Measurements from ENCODE around the gene CSNK1G1. TPM values are rescaled to one million over a fixed set of nuclear protein-coding genes. Genes with fewer than 3 reads are reported as not detected.

CSNK1G1 gene
- polyA plus RNA-seq, 4 donors: 2.5 to 12.3 (median 4.0) TPM

DNA sequence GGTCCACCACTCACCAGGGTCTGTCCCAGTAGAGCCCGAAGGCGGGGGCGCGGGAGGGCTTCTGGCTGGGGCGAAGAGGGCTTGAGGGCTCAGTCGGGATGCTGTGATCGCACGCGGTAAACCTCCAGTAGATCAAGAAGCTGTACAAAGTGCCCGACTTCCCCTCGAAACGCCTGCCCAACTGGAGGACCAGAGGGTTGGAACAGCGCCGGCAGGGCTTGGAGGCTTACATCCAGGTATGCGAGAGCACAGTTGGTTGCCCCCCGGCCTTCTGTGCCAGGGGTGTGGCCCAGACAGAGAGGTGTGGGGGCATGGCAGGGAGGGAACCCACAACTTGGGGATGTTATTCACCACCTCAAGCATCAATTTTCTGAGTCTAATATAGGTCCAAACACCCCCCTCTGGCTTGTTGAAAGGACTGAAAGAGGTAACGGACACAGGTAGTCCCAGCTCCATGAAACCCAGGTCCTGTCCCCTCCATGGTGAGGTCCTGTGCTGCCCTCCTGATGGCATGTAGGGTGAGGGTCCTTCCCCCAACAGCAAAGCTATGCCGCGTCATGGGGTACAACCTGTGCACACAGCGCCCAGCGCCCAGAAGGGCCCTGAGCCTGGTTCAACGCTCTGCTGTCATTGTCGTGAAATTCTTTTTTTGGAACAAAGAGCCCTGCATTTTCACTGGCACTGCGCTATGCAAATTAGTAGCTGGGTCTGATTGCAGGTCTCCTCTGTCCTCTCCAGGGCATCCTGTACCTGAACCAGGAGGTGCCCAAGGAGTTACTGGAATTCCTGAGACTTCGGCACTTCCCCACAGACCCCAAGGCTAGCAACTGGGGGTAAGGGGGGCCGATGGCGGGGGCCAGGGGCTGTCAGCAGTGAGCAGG, 203.2 kb downstream of the CSNK1G1 start:
- peaks cover 15 to 39% (median 18%) of the 10 kb centered on the region in 3 donors for H3K36me3 ChIP-seq (ENCODE audit: control insufficient read depth in 3 of 3, insufficient read depth in 2 of 3, low read depth in 1 of 3, low read length in 3 of 3)
- H3K27ac ChIP-seq (ENCODE audit: low read depth in 1 of 3, low read length in 2 of 3): no peak overlapping the region
- FAIRE-seq (no peak), DNase-seq (peak in 1 of 2 donors; percentile 22)
- 22% methylated on average over 27 of the region's 27 CpGs for WGBS, 3 donors
- H3K9me3 ChIP-seq (ENCODE audit: control insufficient read depth in 2 of 2, insufficient read depth in 1 of 2, low read depth in 1 of 2, low read length in 1 of 2): no peaks in the 10 kb centered on the region
- peaks cover 0 to 21% (median 4%) of the 10 kb centered on the region in 3 donors for H3K27me3 ChIP-seq (ENCODE audit: control insufficient read depth in 3 of 3, insufficient read depth in 3 of 3, low read length in 3 of 3)
- H3K4me1 ChIP-seq (ENCODE audit: control insufficient read depth in 3 of 3, insufficient read depth in 2 of 3, low read depth in 1 of 3, low read length in 2 of 3): peaks cover 0 to 18% (median 0%) of the 10 kb centered on the region in 3 donors
- peak overlapping the region; percentile 9 to 60 (median 34) for H3K4me3 ChIP-seq (ENCODE audit: low read depth in 1 of 3, low read length in 3 of 3)

DNA sequence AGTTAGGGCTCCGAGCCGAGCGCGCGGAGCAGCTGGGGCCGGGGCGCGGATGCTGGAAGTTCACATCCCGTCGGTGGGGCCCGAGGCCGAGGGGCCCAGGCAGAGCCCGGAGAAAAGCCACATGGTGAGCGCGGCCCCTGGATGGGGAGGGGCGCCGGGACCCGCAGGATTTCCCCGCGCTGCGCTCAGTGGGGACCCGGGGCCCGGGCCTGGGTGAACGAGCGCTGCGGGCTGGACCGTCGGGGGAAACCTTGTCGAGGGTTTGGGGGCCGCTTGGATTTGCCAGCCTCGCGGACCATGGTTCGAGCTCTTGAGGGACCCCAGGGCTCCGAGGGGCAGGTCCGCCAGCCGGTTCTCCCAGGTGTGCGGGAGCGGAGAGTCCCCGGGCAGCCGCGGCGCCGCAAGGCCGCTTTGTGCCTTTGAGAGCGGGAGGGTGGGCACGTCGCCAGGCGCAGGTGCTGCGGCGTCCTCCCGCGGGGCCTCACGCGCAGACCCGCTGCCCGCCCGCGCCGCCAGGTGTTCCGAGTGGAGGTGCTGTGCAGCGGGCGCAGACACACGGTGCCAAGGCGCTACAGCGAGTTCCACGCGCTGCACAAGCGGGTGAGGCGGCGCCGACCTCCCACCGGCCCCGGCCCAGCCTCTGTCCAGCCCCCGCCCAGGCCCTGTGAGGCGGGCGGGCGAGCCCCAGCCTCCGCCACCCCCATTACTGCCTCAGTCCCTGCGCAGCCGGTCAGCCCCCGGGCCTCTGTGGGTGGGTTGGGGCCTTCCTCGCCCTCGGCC, 204.1 kb downstream of the CSNK1G1 start, which contains the start of gene SNX22:
SNX22 (plus strand) TSS at position 5 of the 780 bp plus-strand sequence; CDS start at position 50, 45 bp downstream.
- Histone ChIP-seq H3K27me3 (ENCODE audit: control insufficient read depth in 3 of 3, insufficient read depth in 3 of 3, low read length in 3 of 3) (peaks cover 0 to 21% (median 4%) of the 10 kb centered on the region in 3 donors), H3K36me3 (ENCODE audit: control insufficient read depth in 3 of 3, insufficient read depth in 2 of 3, low read depth in 1 of 3, low read length in 3 of 3) (peaks cover 8 to 33% (median 12%) of the 10 kb centered on the region in 3 donors), H3K27ac (ENCODE audit: low read depth in 1 of 3, low read length in 2 of 3) (no peak within 1 kb of the TSS), H3K4me1 (ENCODE audit: control insufficient read depth in 3 of 3, insufficient read depth in 2 of 3, low read depth in 1 of 3, low read length in 2 of 3) (peaks cover 0 to 22% (median 0%) of the 10 kb centered on the region in 3 donors), H3K4me3 (ENCODE audit: low read depth in 1 of 3, low read length in 3 of 3) (peak within 1 kb of the TSS; percentile 38 to 60 (median 46)), H3K9me3 (ENCODE audit: control insufficient read depth in 2 of 2, insufficient read depth in 1 of 2, low read depth in 1 of 2, low read length in 1 of 2) (no peaks in the 10 kb centered on the region)
- peak in 1 of 2 donors; percentile 53 for DNase-seq
- FAIRE-seq: no peak
- 0 to 1% (median 1%) methylated on average over 61 to 83 of the region's 83 CpGs for WGBS, 3 donors

DNA sequence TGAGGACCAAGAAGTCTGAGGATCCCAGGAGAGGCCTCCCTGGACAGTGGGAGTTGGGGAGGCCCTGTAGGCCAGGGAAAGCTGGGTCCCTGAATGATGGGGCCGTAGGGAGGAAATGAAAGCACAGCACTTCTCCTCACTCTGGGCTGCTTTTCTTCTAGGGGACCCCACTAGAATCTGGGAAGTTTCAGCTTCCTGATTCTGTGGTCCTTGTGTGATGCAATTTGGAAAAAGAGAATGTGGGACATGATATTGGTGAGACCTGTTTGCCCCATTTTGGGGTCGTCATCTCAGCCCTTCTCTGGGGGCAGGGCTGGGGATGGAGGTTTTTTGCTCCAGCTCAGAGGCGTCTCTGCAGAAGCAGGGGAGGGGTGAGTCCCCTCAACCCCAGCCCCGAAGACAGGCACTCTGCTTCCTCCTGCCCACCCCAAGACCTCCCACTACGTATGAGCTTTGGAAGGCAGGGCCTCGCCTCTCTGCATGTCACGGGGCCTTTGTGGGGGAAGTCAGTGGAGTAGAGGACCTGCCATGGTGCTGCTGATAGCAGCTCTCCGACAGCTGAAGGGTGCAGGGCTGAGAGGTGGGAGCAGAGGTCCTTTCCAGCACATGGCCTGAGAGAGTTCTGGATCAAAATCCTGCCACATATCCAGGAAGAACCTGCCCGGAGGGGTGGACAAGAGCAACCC, 205.9 kb downstream of the CSNK1G1 start:
- Histone ChIP-seq H3K27me3 (ENCODE audit: control insufficient read depth in 3 of 3, insufficient read depth in 3 of 3, low read length in 3 of 3) (peaks cover 0 to 21% (median 4%) of the 10 kb centered on the region in 3 donors), H3K4me3 (ENCODE audit: low read depth in 1 of 3, low read length in 3 of 3) (no peak overlapping the region), H3K27ac (ENCODE audit: low read depth in 1 of 3, low read length in 2 of 3) (no peak overlapping the region), H3K4me1 (ENCODE audit: control insufficient read depth in 3 of 3, insufficient read depth in 2 of 3, low read depth in 1 of 3, low read length in 2 of 3) (peaks cover 0 to 23% (median 0%) of the 10 kb centered on the region in 3 donors), H3K36me3 (ENCODE audit: control insufficient read depth in 3 of 3, insufficient read depth in 2 of 3, low read depth in 1 of 3, low read length in 3 of 3) (peaks cover 0 to 28% (median 0%) of the 10 kb centered on the region in 3 donors), H3K9me3 (ENCODE audit: control insufficient read depth in 2 of 2, insufficient read depth in 1 of 2, low read depth in 1 of 2, low read length in 1 of 2) (no peaks in the 10 kb centered on the region)
- FAIRE-seq (no peak), DNase-seq (no peak)
- WGBS, 3 donors: 67 to 80% (median 71%) methylated on average over 8 to 9 of the region's 9 CpGs

DNA sequence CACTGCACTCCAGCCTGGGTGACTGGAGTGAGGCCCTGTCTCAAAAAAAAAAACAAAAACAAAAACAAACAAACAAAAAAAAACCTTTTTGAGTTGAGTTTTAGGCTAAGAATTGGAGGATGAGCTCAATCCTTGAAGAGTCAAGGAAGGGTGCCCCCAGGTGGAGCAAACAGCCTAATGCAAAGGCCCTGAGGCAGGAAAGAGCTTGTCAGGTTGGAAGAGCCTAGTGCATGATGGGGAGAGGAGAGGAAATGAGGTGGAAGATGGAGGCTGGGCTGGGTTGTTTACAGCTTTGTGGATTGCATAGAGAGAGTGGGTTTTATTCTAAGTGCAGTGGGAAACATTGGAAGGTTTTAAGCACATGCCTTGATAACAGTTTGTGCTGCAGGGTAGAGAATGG, 206.5 kb downstream of the CSNK1G1 start:
- no peaks in the 10 kb centered on the region for H3K9me3 ChIP-seq (ENCODE audit: control insufficient read depth in 2 of 2, insufficient read depth in 1 of 2, low read depth in 1 of 2, low read length in 1 of 2)
- DNase-seq: peak in 1 of 2 donors; percentile 27
- no peak overlapping the region for H3K27ac ChIP-seq (ENCODE audit: low read depth in 1 of 3, low read length in 2 of 3)
- H3K4me1 ChIP-seq (ENCODE audit: control insufficient read depth in 3 of 3, insufficient read depth in 2 of 3, low read depth in 1 of 3, low read length in 2 of 3): peaks cover 0 to 23% (median 0%) of the 10 kb centered on the region in 3 donors
- no peak for FAIRE-seq
- peaks cover 0 to 21% (median 4%) of the 10 kb centered on the region in 3 donors for H3K27me3 ChIP-seq (ENCODE audit: control insufficient read depth in 3 of 3, insufficient read depth in 3 of 3, low read length in 3 of 3)
- peaks cover 0 to 30% (median 0%) of the 10 kb centered on the region in 3 donors for H3K36me3 ChIP-seq (ENCODE audit: control insufficient read depth in 3 of 3, insufficient read depth in 2 of 3, low read depth in 1 of 3, low read length in 3 of 3)
- H3K4me3 ChIP-seq (ENCODE audit: low read depth in 1 of 3, low read length in 3 of 3): no peak overlapping the region

DNA sequence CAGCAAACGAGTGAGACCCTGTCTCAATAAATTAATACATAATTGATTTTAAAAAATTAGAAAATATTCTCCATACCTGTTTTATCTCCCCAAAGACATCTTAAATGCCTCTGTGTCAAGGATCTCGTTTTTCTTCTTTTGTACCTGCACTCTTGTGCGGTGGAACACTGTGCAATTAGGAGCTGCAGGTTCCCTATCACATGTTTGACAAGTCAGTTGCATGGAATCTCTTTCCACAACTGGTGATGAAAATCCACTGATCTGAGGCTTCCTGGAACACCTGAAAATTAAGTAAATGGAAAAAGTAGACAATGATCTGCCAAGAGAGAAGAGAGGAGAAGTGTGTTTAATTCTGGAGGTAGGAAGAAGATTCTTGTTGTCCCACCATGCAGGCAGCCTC, 207.4 kb downstream of the CSNK1G1 start:
- no peak overlapping the region for H3K4me3 ChIP-seq (ENCODE audit: low read depth in 1 of 3, low read length in 3 of 3)
- peaks cover 0 to 21% (median 4%) of the 10 kb centered on the region in 3 donors for H3K27me3 ChIP-seq (ENCODE audit: control insufficient read depth in 3 of 3, insufficient read depth in 3 of 3, low read length in 3 of 3)
- WGBS, 3 donors: 68 to 81% (median 71%) methylated on average over 3 of the region's 3 CpGs
- H3K36me3 ChIP-seq (ENCODE audit: control insufficient read depth in 3 of 3, insufficient read depth in 2 of 3, low read depth in 1 of 3, low read length in 3 of 3): peaks cover 2 to 25% (median 3%) of the 10 kb centered on the region in 3 donors
- FAIRE-seq: no peak
- H3K27ac ChIP-seq (ENCODE audit: low read depth in 1 of 3, low read length in 2 of 3): no peak overlapping the region
- H3K4me1 ChIP-seq (ENCODE audit: control insufficient read depth in 3 of 3, insufficient read depth in 2 of 3, low read depth in 1 of 3, low read length in 2 of 3): peaks cover 0 to 23% (median 0%) of the 10 kb centered on the region in 3 donors
- no peak for DNase-seq
- H3K9me3 ChIP-seq (ENCODE audit: control insufficient read depth in 2 of 2, insufficient read depth in 1 of 2, low read depth in 1 of 2, low read length in 1 of 2): no peaks in the 10 kb centered on the region

DNA sequence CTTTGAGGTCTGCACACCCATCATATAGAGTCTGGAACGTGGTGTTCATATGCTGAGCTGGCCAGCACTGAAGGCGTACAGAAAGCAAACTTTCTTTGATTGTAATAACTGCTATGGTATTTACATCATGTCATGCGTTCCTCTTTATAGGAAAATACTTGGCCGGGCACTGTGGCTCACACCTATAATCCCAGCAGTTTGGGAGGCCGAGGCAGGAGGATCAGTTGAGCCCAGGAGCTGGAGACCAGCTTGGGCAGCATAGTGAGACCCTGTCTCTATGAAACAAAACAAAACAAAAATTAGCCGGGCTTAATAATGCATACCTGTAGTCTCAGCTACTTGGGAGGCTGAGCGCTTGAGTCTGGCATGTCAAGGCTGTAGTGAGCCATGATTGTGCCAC, 207.8 kb downstream of the CSNK1G1 start:
- DNase-seq (no peak), FAIRE-seq (no peak)
- Histone ChIP-seq H3K9me3 (ENCODE audit: control insufficient read depth in 2 of 2, insufficient read depth in 1 of 2, low read depth in 1 of 2, low read length in 1 of 2) (no peaks in the 10 kb centered on the region), H3K36me3 (ENCODE audit: control insufficient read depth in 3 of 3, insufficient read depth in 2 of 3, low read depth in 1 of 3, low read length in 3 of 3) (peaks cover 2 to 28% (median 3%) of the 10 kb centered on the region in 3 donors), H3K4me3 (ENCODE audit: low read depth in 1 of 3, low read length in 3 of 3) (no peak overlapping the region), H3K27me3 (ENCODE audit: control insufficient read depth in 3 of 3, insufficient read depth in 3 of 3, low read length in 3 of 3) (peaks cover 0 to 20% (median 4%) of the 10 kb centered on the region in 3 donors), H3K4me1 (ENCODE audit: control insufficient read depth in 3 of 3, insufficient read depth in 2 of 3, low read depth in 1 of 3, low read length in 2 of 3) (peaks cover 0 to 20% (median 0%) of the 10 kb centered on the region in 3 donors), H3K27ac (ENCODE audit: low read depth in 1 of 3, low read length in 2 of 3) (no peak overlapping the region)
- 75 to 89% (median 80%) methylated on average over 7 of the region's 7 CpGs for WGBS, 3 donors

DNA sequence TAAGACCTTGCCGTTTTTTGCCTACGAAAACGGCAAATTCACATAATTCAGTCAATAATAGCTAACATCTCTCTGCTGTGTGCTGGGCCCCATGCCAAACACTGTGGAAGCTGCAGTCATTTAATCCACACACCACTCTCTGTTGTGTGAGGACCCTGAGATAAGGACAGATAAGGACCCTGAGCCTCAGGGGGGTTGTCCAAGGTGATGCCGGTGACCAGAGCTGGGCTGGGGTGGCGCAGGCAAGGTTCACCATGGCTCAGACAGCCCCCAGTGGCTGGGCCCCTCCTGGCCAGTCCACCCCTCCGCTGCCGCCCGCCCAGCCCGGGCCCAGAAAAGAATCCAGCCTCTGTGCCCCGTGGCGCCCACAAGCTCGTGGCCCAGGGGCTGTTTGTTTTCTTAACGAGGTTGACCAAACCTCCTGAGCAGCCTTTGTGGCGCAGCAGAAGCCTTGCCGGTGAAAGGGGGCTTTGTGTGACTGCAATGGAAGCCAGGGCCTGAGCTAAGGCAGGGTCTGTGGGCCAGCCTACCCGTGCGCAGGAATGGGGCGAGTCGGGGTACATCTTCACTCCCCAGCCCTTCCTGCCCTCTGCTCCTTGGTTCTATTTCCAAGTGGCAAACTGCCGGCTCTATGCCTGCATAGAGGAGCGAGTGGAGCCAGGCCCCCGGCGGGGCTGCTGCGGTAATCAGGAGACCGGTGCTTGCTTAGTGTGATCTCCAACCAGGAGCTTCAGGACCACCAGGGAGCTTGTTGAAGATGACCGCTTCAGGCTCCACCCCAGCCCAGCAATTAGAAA, 208.9 kb downstream of the CSNK1G1 start:
- peaks cover 0 to 11% (median 0%) of the 10 kb centered on the region in 3 donors for H3K4me1 ChIP-seq (ENCODE audit: control insufficient read depth in 3 of 3, insufficient read depth in 2 of 3, low read depth in 1 of 3, low read length in 2 of 3)
- 87 to 91% (median 90%) methylated on average over 26 of the region's 26 CpGs for WGBS, 3 donors
- FAIRE-seq: no peak
- peaks cover 2 to 38% (median 3%) of the 10 kb centered on the region in 3 donors for H3K36me3 ChIP-seq (ENCODE audit: control insufficient read depth in 3 of 3, insufficient read depth in 2 of 3, low read depth in 1 of 3, low read length in 3 of 3)
- no peak overlapping the region for H3K4me3 ChIP-seq (ENCODE audit: low read depth in 1 of 3, low read length in 3 of 3)
- no peak overlapping the region for H3K27ac ChIP-seq (ENCODE audit: low read depth in 1 of 3, low read length in 2 of 3)
- no peak for DNase-seq
- H3K27me3 ChIP-seq (ENCODE audit: control insufficient read depth in 3 of 3, insufficient read depth in 3 of 3, low read length in 3 of 3): peaks cover 0 to 9% (median 4%) of the 10 kb centered on the region in 3 donors
- H3K9me3 ChIP-seq (ENCODE audit: control insufficient read depth in 2 of 2, insufficient read depth in 1 of 2, low read depth in 1 of 2, low read length in 1 of 2): no peaks in the 10 kb centered on the region

Data from small intestine (tissue), 7 donors.